Lower lobe of right lung (tissue), 2 donors: Measurements from ENCODE around the gene GALNT13. TPM values are rescaled to one million over a fixed set of nuclear protein-coding genes. Genes with fewer than 3 reads are reported as not detected.

ENCODE experiments used
- ATAC-seq, 2 donors: fragments of 200-7000 bp; cut with Tn5 transposase; one replicate each; pipeline ENCODE4 v1.9.1; 2020 to 2022; ENCODE audit warnings: mild to moderate bottlenecking in 2 of 2, moderate library complexity in 2 of 2
- DNase-seq: peaks from one replicate; pipeline ENCODE4 v3.0.0-alpha.2; 2020
- H3K27ac ChIP-seq: fragments of 200-600 bp; one replicate; pipeline ENCODE4 v1.8.0; 2022
- H3K27me3 ChIP-seq: fragments of 200-600 bp; one replicate; pipeline ENCODE4 v1.8.0; 2022; ENCODE audit warnings: low read depth
- H3K36me3 ChIP-seq: fragments of 200-600 bp; one replicate; pipeline ENCODE4 v1.8.0; 2022; ENCODE audit warnings: mild to moderate bottlenecking
- H3K4me1 ChIP-seq: fragments of 200-600 bp; one replicate; pipeline ENCODE4 v1.8.0; 2022
- H3K4me3 ChIP-seq: fragments of 200-600 bp; one replicate; pipeline ENCODE4 v1.8.0; 2022; ENCODE audit warnings: mild to moderate bottlenecking
- H3K9me3 ChIP-seq: fragments of 200-600 bp; one replicate; pipeline ENCODE4 v1.8.0; 2022
- CTCF ChIP-seq: fragments of 200-600 bp; IDR thresholded peaks from one replicate; pipeline ENCODE4 v1.8.0; 2022; ENCODE audit warnings: antibody characterized with exemption, mild to moderate bottlenecking
- intact Hi-C: fragments of 100-400 bp; cut with DNase I; formaldehyde crosslinking; loops from one replicate; pipeline ENCODE4 v1.11.0; 2022
- total RNA-seq: library from RNA; stranded (reverse); fragmentation: NEBNext Ultra II Directional; extraction: Animal tissue kit (Norgen Biotek cat#: 25700); gene quantifications from one replicate; pipeline ENCODE4 v1.2.1, GENCODE V29; 2021
- donor health status: DM: no; HTN: yes; CAD: no; lungs with severe emphysema.

Gene GALNT13
- total RNA-seq, 1 donor from 2014 or later = 2.4 TPM

- intact Hi-C loops = no loop called here
- Histone ChIP-seq H3K4me3 (no peak overlapping the region), H3K27ac (no peak overlapping the region), H3K27me3 (no peaks in the 10 kb centered on the region), H3K36me3 (no peaks in the 10 kb centered on the region), H3K4me1 (no peaks in the 10 kb centered on the region), H3K9me3 (no peaks in the 10 kb centered on the region)
- ATAC-seq = no peak
- no peak for DNase-seq
- TF ChIP-seq CTCF = no peak
These were observed 617.6 kb downstream of the GALNT13 start for GRCh38 chr2:154489266-154489858.

- no peak for DNase-seq
- Histone ChIP-seq H3K9me3 (no peaks in the 10 kb centered on the region), H3K27me3 (no peaks in the 10 kb centered on the region), H3K4me3 (no peak overlapping the region), H3K4me1 (no peaks in the 10 kb centered on the region), H3K36me3 (no peaks in the 10 kb centered on the region), H3K27ac (no peak overlapping the region)
- no peak for TF ChIP-seq CTCF
- ATAC-seq = no peak
- intact Hi-C loops = no loop called here
These were observed 618.8 kb downstream of the GALNT13 start for GRCh38 chr2:154490530-154490929.

GRCh38 chr2:154495455-154495868 lies 623.7 kb downstream of the GALNT13 start:
- intact Hi-C loops = no loop called here
- H3K27ac ChIP-seq = no peak overlapping the region
- ATAC-seq = no peak

GRCh38 chr2:154497019-154497418 lies 625.3 kb downstream of the GALNT13 start:
- H3K36me3 ChIP-seq = no peaks in the 10 kb centered on the region
- TF ChIP-seq CTCF = no peak
- no peak overlapping the region for H3K4me3 ChIP-seq
- H3K9me3 ChIP-seq = no peaks in the 10 kb centered on the region
- H3K4me1 ChIP-seq = no peaks in the 10 kb centered on the region
- DNase-seq (no peak), ATAC-seq (no peak)
- intact Hi-C loops = no loop called here
- no peaks in the 10 kb centered on the region for H3K27me3 ChIP-seq
- H3K27ac ChIP-seq = no peak overlapping the region

More at GRCh38 chr2:154495455-154495868, 623.7 kb downstream of the GALNT13 start:
- Histone ChIP-seq H3K9me3 (no peaks in the 10 kb centered on the region), H3K4me3 (no peak overlapping the region), H3K27me3 (no peaks in the 10 kb centered on the region), H3K36me3 (no peaks in the 10 kb centered on the region), H3K4me1 (no peaks in the 10 kb centered on the region)
- DNase-seq = no peak
- TF ChIP-seq CTCF = no peak
